Measurements from ENCODE around the gene CHMP3. TPM values are rescaled to one million over a fixed set of nuclear protein-coding genes. Genes with fewer than 3 reads are reported as not detected.

The CHMP3 gene
- polyA plus RNA-seq, 1 of the 3 experiments (the other 2 are of a cell fraction), result 75.3 TPM

GRCh38 chr2:86519349-86519748 lies 43.9 kb downstream of the CHMP3 start:
- DNase-seq, result no peak
- Histone ChIP-seq H3K4me1 (ENCODE audit: control insufficient read depth in 1 of 2, insufficient read depth in 2 of 2, low read depth in 1 of 2, low read length in 1 of 2) (no peaks in the 10 kb centered on the region), H3K36me3 (replicated peaks in 1 of 2; ENCODE audit: control insufficient read depth in 1 of 2, insufficient read depth in 2 of 2, low read length in 1 of 2) (peaks cover under 1 to 2% of the 10 kb centered on the region in 2 experiments), H3K79me2 (ENCODE audit: insufficient read depth) (no peaks in the 10 kb centered on the region; the same call in 1 of the 2 replicates), H4K20me1 (ENCODE audit: insufficient read depth) (no peaks in the 10 kb centered on the region), H3K4me3 (ENCODE audit: low read depth in 2 of 2, low read length in 1 of 2) (no peak overlapping the region), H2AFZ (ENCODE audit: low read depth) (no peak overlapping the region), H3K9ac (no peak overlapping the region), H3K4me2 (no peak overlapping the region), H3K27me3 (ENCODE audit: insufficient read depth) (no peaks in the 10 kb centered on the region), H3K9me2 (no peaks in the 10 kb centered on the region), H3F3A (replicated peaks; ENCODE audit: insufficient read depth) (no peaks in the 10 kb centered on the region), H3K9me3 (no peaks in the 10 kb centered on the region), H3K27ac (ENCODE audit: low read depth in 2 of 2, low read length in 1 of 2) (no peak overlapping the region)
- TF ChIP-seq SIN3A (IDR thresholded peaks at IDR 0.05; ENCODE audit: borderline replicate concordance, low read depth, low read length), result no peak
- TF ChIP-seq GABPA (IDR thresholded peaks at IDR 0.05; ENCODE audit: low read depth), result no peak
- no peak for TF ChIP-seq RXRA (IDR thresholded peaks at IDR 0.05; ENCODE audit: borderline replicate concordance, low read depth)
- no peak for TF ChIP-seq USF2 (IDR thresholded peaks at IDR 0.05; ENCODE audit: borderline replicate concordance, low read depth, low read length)
- TF ChIP-seq JUND (IDR thresholded peaks at IDR 0.05), result no peak
- TF ChIP-seq, protein P1, sequence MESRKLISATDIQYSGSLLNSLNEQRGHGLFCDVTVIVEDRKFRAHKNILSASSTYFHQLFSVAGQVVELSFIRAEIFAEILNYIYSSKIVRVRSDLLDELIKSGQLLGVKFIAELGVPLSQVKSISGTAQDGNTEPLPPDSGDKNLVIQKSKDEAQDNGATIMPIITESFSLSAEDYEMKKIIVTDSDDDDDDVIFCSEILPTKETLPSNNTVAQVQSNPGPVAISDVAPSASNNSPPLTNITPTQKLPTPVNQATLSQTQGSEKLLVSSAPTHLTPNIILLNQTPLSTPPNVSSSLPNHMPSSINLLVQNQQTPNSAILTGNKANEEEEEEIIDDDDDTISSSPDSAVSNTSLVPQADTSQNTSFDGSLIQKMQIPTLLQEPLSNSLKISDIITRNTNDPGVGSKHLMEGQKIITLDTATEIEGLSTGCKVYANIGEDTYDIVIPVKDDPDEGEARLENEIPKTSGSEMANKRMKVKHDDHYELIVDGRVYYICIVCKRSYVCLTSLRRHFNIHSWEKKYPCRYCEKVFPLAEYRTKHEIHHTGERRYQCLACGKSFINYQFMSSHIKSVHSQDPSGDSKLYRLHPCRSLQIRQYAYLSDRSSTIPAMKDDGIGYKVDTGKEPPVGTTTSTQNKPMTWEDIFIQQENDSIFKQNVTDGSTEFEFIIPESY (IDR thresholded peaks at IDR 0.05; ENCODE audit: borderline replicate concordance, low read depth), result no peak
- TF ChIP-seq, protein P2, sequence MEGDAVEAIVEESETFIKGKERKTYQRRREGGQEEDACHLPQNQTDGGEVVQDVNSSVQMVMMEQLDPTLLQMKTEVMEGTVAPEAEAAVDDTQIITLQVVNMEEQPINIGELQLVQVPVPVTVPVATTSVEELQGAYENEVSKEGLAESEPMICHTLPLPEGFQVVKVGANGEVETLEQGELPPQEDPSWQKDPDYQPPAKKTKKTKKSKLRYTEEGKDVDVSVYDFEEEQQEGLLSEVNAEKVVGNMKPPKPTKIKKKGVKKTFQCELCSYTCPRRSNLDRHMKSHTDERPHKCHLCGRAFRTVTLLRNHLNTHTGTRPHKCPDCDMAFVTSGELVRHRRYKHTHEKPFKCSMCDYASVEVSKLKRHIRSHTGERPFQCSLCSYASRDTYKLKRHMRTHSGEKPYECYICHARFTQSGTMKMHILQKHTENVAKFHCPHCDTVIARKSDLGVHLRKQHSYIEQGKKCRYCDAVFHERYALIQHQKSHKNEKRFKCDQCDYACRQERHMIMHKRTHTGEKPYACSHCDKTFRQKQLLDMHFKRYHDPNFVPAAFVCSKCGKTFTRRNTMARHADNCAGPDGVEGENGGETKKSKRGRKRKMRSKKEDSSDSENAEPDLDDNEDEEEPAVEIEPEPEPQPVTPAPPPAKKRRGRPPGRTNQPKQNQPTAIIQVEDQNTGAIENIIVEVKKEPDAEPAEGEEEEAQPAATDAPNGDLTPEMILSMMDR (IDR thresholded peaks at IDR 0.05), result no peak
- TF ChIP-seq, protein P3, sequence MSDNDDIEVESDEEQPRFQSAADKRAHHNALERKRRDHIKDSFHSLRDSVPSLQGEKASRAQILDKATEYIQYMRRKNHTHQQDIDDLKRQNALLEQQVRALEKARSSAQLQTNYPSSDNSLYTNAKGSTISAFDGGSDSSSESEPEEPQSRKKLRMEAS (IDR thresholded peaks at IDR 0.05; ENCODE audit: low read depth), result no peak
- no peak for TF ChIP-seq TEAD4 (IDR thresholded peaks at IDR 0.05; ENCODE audit: borderline replicate concordance, insufficient read depth)
- no peak for TF ChIP-seq FOSL2 (IDR thresholded peaks at IDR 0.05; ENCODE audit: borderline replicate concordance, low read depth)
- WGBS (ENCODE audit: low lambda C conversion rate), result 88% methylated on average over 1 of the region's 1 CpG
- ChIA-PET POLR2A (no interaction called here), CTCF (interaction anchor here (1.3 to 1.9 kb wide), 2 partner anchors 10 to 16 kb away, joined by 4 read pairs; no protein-coding TSS in a partner anchor)

GRCh38 chr2:86518481-86518880 lies 44.8 kb downstream of the CHMP3 start:
- Histone ChIP-seq H3K9me2 (no peaks in the 10 kb centered on the region), H3K27me3 (ENCODE audit: insufficient read depth) (no peaks in the 10 kb centered on the region), H3F3A (replicated peaks; ENCODE audit: insufficient read depth) (no peaks in the 10 kb centered on the region), H3K79me2 (ENCODE audit: insufficient read depth) (no peaks in the 10 kb centered on the region; the same call in 1 of the 2 replicates), H3K27ac (ENCODE audit: low read depth in 2 of 2, low read length in 1 of 2) (no peak overlapping the region), H3K4me1 (ENCODE audit: control insufficient read depth in 1 of 2, insufficient read depth in 2 of 2, low read depth in 1 of 2, low read length in 1 of 2) (no peaks in the 10 kb centered on the region), H3K9ac (no peak overlapping the region), H4K20me1 (ENCODE audit: insufficient read depth) (no peaks in the 10 kb centered on the region), H3K9me3 (no peaks in the 10 kb centered on the region), H2AFZ (ENCODE audit: low read depth) (no peak overlapping the region), H3K36me3 (replicated peaks in 1 of 2; ENCODE audit: control insufficient read depth in 1 of 2, insufficient read depth in 2 of 2, low read length in 1 of 2) (no peaks in the 10 kb centered on the region), H3K4me3 (ENCODE audit: low read depth in 2 of 2, low read length in 1 of 2) (no peak overlapping the region), H3K4me2 (no peak overlapping the region)
- 84% methylated on average over 3 of the region's 3 CpGs for WGBS (ENCODE audit: low lambda C conversion rate)
- TF ChIP-seq JUND (IDR thresholded peaks at IDR 0.05) (no peak), SMC3 (IDR thresholded peaks at IDR 0.05; ENCODE audit: low read depth, low read length) (peak; percentile 31; the same call in 1 of the 2 replicates), TAF1 (IDR thresholded peaks at IDR 0.05; ENCODE audit: borderline replicate concordance, low read depth, low read length) (no peak), RAD21 (IDR thresholded peaks at IDR 0.05; ENCODE audit: low read length) (peak; percentile 61)
- TF ChIP-seq, protein P2 (IDR thresholded peaks at IDR 0.05), result peak; percentile 46
- DNase-seq, result peak; percentile 24
- POLR2A ChIA-PET, result no interaction called here
- CTCF ChIA-PET, result interaction anchor here (0.7 to 1.9 kb wide), 6 partner anchors 9 to 87 kb away, joined by 3 to 5 read pairs (median 4); no protein-coding TSS in a partner anchor
